Measurements from ENCODE around the gene MEIS3.
"Not testable (repeated sequence)": the region's sequence is repeated elsewhere in the genome, so short reads cannot be mapped to it uniquely, and the experiment has no call there.

DNA sequence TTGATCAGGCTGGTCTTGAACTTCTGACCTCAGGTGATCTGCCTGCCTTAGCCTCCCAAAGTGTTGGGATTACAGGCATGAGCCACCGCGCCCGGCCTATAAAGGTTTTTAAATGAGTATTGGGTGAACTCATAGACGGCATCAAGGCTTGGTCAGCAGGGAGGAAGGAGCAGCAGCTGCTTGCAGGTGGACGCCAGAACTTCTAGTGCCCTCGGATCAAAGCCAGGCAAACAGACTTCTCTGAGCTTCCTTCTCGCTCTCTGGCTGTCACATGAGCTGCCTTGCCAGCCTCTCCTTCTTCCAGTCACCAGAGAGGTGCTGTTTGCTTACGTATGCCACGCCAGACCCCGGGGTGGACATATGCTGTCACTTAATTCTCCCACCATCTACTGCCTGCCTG is 53.9 kb downstream of the MEIS3 start:
- TF ChIP-seq POLR2A (IDR thresholded peaks at IDR 0.05; ENCODE audit: low read length); GATA1 (IDR thresholded peaks at IDR 0.05; ENCODE audit: low read depth, low read length): not testable (repeated sequence)
